GM12878 (cell line): ENCODE data around the gene GALNT18.

Source experiments
- BHLHE40 ChIP-seq, 2 experiments: fragments of 450-650 bp in 1 of 2; IDR thresholded peaks; 2 replicates each; pipeline ENCODE4 v1.6.1; 2011 to 2017; ENCODE audit warnings: low read depth in 2 of 2, borderline replicate concordance in 1 of 2, improper control_type of control experiment in 1 of 2, low read length in 1 of 2, mild to moderate bottlenecking in 1 of 2
- BRCA1 ChIP-seq: IDR thresholded peaks from 2 replicates; pipeline ENCODE4 v1.6.1; 2011; ENCODE audit warnings: low read depth, low read length, improper control_type of control experiment
- CHD1 ChIP-seq: IDR thresholded peaks from 2 replicates; pipeline ENCODE4 v1.6.1; 2012; ENCODE audit warnings: low read depth, low read length, improper control_type of control experiment
- EP300 ChIP-seq, 2 experiments: fragments of 150-350 bp in 1 of 2; IDR thresholded peaks; 2 replicates each; pipeline ENCODE4 v1.6.1; 2011 to 2012; ENCODE audit warnings: low read depth in 2 of 2, low read length in 2 of 2, borderline replicate concordance in 1 of 2, improper control_type of control experiment in 1 of 2, inconsistent platforms in 1 of 2; ENCODE audit not compliant: control insufficient read depth in 1 of 2
- HCFC1 ChIP-seq: fragments of 150-350 bp; IDR thresholded peaks from 2 replicates; pipeline ENCODE4 v1.6.1; 2014; ENCODE audit warnings: low read length
- PAX5 ChIP-seq: IDR thresholded peaks from 2 replicates; pipeline ENCODE4 v1.6.1; 2011; ENCODE audit warnings: low read depth, low read length, borderline replicate concordance
- POLR2AphosphoS5 ChIP-seq: IDR thresholded peaks from 2 replicates; pipeline ENCODE4 v1.6.1; 2011; ENCODE audit warnings: mild to moderate bottlenecking, low read length, inconsistent platforms
- SMARCA5 ChIP-seq: fragments of 450-650 bp; IDR thresholded peaks from 2 replicates; pipeline ENCODE4 v1.6.1; 2017; ENCODE audit warnings: mild to moderate bottlenecking
- SREBF1 ChIP-seq: IDR thresholded peaks from 2 replicates; pipeline ENCODE4 v1.6.1; 2012; ENCODE audit warnings: mild to moderate bottlenecking, low read length
- TF ChIP-seq, protein P1 (sequence below): IDR thresholded peaks from 2 replicates; pipeline ENCODE4 v1.6.1; 2011; ENCODE audit warnings: borderline replicate concordance, low read depth, mild to moderate bottlenecking, moderate library complexity, low read length; ENCODE audit not compliant: insufficient read depth, poor library complexity, severe bottlenecking

DNA sequence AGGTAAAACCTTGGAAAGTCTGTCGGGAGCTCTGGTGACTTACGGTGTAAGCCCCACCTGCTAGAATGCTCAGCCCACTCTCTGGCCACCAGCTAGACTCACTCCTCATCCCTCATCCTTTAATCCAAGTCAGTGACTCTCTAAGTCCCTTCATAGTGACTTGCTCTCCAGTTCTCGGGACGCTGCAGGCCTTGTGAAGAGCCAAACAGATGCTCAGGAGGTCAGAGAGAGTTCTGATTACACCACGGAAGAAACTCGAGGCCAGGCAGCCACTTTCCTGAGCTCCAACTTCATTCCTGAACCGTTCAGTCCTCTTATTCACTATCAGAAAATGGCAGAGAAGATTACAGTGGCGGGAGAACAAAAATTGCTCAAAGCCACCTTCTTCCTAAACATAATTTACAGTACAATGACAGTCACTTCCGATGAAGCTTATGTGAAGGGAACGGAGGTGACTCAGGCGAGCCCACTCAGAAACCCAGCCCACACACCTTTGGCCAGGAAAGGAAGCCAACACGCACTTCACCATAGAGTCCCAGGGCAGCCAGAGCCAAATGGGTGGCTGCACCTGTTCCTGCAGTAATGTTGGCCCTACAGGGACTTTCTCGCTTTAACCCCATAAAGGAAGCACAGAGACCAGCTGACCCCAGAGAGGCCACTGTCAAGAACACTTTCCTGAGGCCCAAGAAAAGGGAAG is 100.4 kb downstream of the GALNT18 start:
- TF ChIP-seq CHD1 (no peak), HCFC1 (no peak), POLR2AphosphoS5 (no peak), SREBF1 (no peak), SMARCA5 (no peak), BHLHE40 (IDR thresholded peaks at IDR 0.05; ENCODE audit: borderline replicate concordance in 1 of 2, low read depth in 2 of 2, low read length in 1 of 2) (no peak), EP300 (IDR thresholded peaks at IDR 0.05; ENCODE audit: borderline replicate concordance in 1 of 2, control insufficient read depth in 1 of 2, low read depth in 2 of 2, low read length in 2 of 2) (no peak), BRCA1 (no peak), PAX5 (no peak)
- TF ChIP-seq, protein P1, sequence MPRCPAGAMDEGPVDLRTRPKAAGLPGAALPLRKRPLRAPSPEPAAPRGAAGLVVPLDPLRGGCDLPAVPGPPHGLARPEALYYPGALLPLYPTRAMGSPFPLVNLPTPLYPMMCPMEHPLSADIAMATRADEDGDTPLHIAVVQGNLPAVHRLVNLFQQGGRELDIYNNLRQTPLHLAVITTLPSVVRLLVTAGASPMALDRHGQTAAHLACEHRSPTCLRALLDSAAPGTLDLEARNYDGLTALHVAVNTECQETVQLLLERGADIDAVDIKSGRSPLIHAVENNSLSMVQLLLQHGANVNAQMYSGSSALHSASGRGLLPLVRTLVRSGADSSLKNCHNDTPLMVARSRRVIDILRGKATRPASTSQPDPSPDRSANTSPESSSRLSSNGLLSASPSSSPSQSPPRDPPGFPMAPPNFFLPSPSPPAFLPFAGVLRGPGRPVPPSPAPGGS = no peak
